ENCODE results near the gene DNAJC5. TPM values are rescaled to one million over a fixed set of nuclear protein-coding genes. Genes with fewer than 3 reads are reported as not detected.
A peak's percentile ranks its signal among the peaks of the same experiment; 100 is the strongest.
"Not testable (repeated sequence)": the region's sequence is repeated elsewhere in the genome, so short reads cannot be mapped to it uniquely, and the experiment has no call there.

DNAJC5 gene
- total RNA-seq, 2 donors from 2014 or later = 44.4 to 66.6 TPM

GRCh38 chr20:63864978-63865640 lies 29.8 kb upstream of the DNAJC5 start, which contains the start of gene TPD52L2:
TSS of gene TPD52L2 (plus strand) at chr20:63865270. CDS start at chr20:63865366, 96 bp downstream.
- peaks cover 5% of the 10 kb centered on the region for H3K4me1 ChIP-seq (replicated peaks)
- intact Hi-C loops (cut with DNase I) = loop anchor here (5.0 to 10.0 kb wide), 3 partner anchors 38 to 330 kb away; partner anchors contain the start of gene PTK6
- DNase-seq (ENCODE audit: low spot score) = peak; percentile 100
- no peaks in the 10 kb centered on the region for H3K9me3 ChIP-seq
- H3K36me3 ChIP-seq = peaks cover 0 to 10% of the 10 kb centered on the region in 2 donors
- no peaks in the 10 kb centered on the region for H3K27me3 ChIP-seq (replicated peaks; ENCODE audit: insufficient read depth)
- peak within 1 kb of the TSS; percentile 93 for H3K27ac ChIP-seq
- TF ChIP-seq POLR2A (IDR thresholded peaks at IDR 0.05) (peak; percentile 92), POLR2AphosphoS5 (IDR thresholded peaks at IDR 0.05) (peak; percentile 99), CTCF (IDR thresholded peaks at IDR 0.05) (peak in 1 of 4 experiments; percentile 13)
- WGBS = under 1% methylated on average over 68 of the region's 68 CpGs
- peak within 1 kb of the TSS; percentile 83 to 87 for H3K4me3 ChIP-seq

DNA sequence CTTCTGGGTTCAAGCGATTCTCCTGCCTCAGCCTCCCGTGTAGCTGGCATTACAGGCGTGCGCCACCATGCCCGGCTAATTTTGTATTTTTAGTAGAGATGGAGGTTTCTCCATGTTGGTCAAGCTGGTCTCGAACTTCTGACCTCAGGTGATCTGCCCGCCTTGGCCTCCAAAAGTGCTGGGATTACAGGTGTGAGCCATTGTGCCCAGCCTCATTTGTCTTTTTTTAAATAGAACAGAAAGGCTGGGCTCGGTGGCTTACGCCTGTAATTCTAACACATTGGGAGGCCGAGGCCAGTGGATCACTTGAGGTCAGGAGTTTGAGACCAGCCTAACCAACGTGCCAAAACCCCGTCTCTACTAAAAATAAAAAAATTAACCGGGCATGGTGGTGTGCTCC lies 27.9 kb upstream of the DNAJC5 start:
- H3K27ac ChIP-seq; H3K27me3 ChIP-seq (replicated peaks; ENCODE audit: insufficient read depth); H3K9me3 ChIP-seq; H3K4me3 ChIP-seq; H3K4me1 ChIP-seq (replicated peaks); DNase-seq (ENCODE audit: low spot score): not testable (repeated sequence)
- H3K36me3 ChIP-seq = peaks cover 0 to 11% of the 10 kb centered on the region in 2 donors
- intact Hi-C loops (cut with DNase I) = loop anchor here (10.0 kb wide), 1 partner anchor 332 kb away; the partner anchor contains the start of gene PTK6
- WGBS = 94% methylated on average over 13 of the region's 13 CpGs

- H3K27me3 ChIP-seq (replicated peaks; ENCODE audit: insufficient read depth) = no peaks in the 10 kb centered on the region
- intact Hi-C loops (cut with DNase I) = loop anchor here (10.0 kb wide), 1 partner anchor 333 kb away; the partner anchor contains the start of gene PTK6
- H3K27ac ChIP-seq = no peak overlapping the region
- no peak for DNase-seq (ENCODE audit: low spot score)
- H3K4me1 ChIP-seq (replicated peaks) = peaks cover 5% of the 10 kb centered on the region
- H3K9me3 ChIP-seq = no peaks in the 10 kb centered on the region
- peaks cover 0 to 11% of the 10 kb centered on the region in 2 donors for H3K36me3 ChIP-seq
- TF ChIP-seq POLR2A (IDR thresholded peaks at IDR 0.05) (no peak), POLR2AphosphoS5 (IDR thresholded peaks at IDR 0.05) (no peak), CTCF (IDR thresholded peaks at IDR 0.05) (no peak)
- no peak overlapping the region for H3K4me3 ChIP-seq
- WGBS = 90% methylated on average over 5 of the region's 5 CpGs
Observed at GRCh38 chr20:63868264-63868663, 26.7 kb upstream of the DNAJC5 start.

DNA sequence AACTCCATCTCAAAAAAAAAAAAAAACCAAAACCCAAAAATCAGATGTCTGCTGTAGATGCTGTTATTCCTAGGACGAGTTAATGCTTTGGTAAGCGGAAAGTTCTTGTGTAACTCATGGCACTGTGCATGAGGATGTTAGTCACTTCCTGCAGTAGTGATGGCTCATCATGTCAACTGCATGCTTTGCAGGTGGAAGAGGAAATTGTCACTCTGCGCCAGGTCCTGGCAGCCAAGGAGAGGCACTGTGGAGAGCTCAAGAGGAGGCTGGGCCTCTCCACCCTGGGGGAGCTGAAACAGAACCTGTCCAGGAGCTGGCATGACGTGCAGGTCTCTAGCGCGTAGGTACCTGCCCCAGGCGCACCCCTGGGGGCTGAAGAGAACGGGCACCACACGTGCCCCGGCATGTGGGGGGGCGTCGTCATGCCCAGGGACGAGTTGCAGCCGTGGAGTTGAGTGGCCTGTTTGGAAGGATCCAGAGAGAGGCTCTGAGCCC lies 21.4 kb upstream of the DNAJC5 start:
- Histone ChIP-seq H3K36me3 (peaks cover 0 to 16% of the 10 kb centered on the region in 2 donors), H3K27me3 (replicated peaks; ENCODE audit: insufficient read depth) (no peaks in the 10 kb centered on the region), H3K4me3 (no peak overlapping the region), H3K9me3 (no peaks in the 10 kb centered on the region), H3K27ac (no peak overlapping the region), H3K4me1 (replicated peaks) (no peaks in the 10 kb centered on the region)
- TF ChIP-seq POLR2A (IDR thresholded peaks at IDR 0.05) (no peak), POLR2AphosphoS5 (IDR thresholded peaks at IDR 0.05) (peak; percentile 69)
- DNase-seq (ENCODE audit: low spot score) = no peak
- intact Hi-C loops (cut with DNase I) = no loop called here
- 71% methylated on average over 14 of the region's 14 CpGs for WGBS

- peaks cover 0 to 15% of the 10 kb centered on the region in 2 donors for H3K36me3 ChIP-seq
- H3K27me3 ChIP-seq (replicated peaks; ENCODE audit: insufficient read depth); H3K27ac ChIP-seq; intact Hi-C loops (cut with DNase I); H3K4me3 ChIP-seq; H3K9me3 ChIP-seq; DNase-seq (ENCODE audit: low spot score); H3K4me1 ChIP-seq (replicated peaks): not testable (repeated sequence)
- WGBS = 91% methylated on average over 7 of the region's 7 CpGs
Observed at GRCh38 chr20:63874241-63874640, 20.7 kb upstream of the DNAJC5 start.

GRCh38 chr20:63876489-63877036 lies 18.4 kb upstream of the DNAJC5 start:
- Histone ChIP-seq H3K4me3 (no peak overlapping the region), H3K36me3 (peaks cover 0 to 6% of the 10 kb centered on the region in 2 donors), H3K27ac (no peak overlapping the region), H3K4me1 (replicated peaks) (no peaks in the 10 kb centered on the region), H3K27me3 (replicated peaks; ENCODE audit: insufficient read depth) (no peaks in the 10 kb centered on the region), H3K9me3 (no peaks in the 10 kb centered on the region)
- TF ChIP-seq CTCF (IDR thresholded peaks at IDR 0.05) (no peak), POLR2AphosphoS5 (IDR thresholded peaks at IDR 0.05) (no peak), POLR2A (IDR thresholded peaks at IDR 0.05) (no peak)
- 89% methylated on average over 19 of the region's 19 CpGs for whole genome bisulfite sequencing
- intact Hi-C loops (cut with DNase I) = no loop called here
- no peak for DNase-seq (ENCODE audit: low spot score)

Data from prostate gland (tissue), 2 donors.